Right atrium auricular region (tissue), 2 donors: ENCODE results near the gene PLAU. TPM values are rescaled to one million over a fixed set of nuclear protein-coding genes. Genes with fewer than 3 reads are reported as not detected.

Experiments used
- DNase-seq: peaks from one replicate; pipeline ENCODE4 v3.0.0-alpha.2; 2019; ENCODE audit warnings: low spot score
- H3K27ac ChIP-seq, 2 donors: fragments of 200-600 bp; sonication (generic); 1 replicate in 1 of 2; 2 replicates in 1 of 2; pipeline ENCODE4 v1.5.1; 2016 to 2019
- H3K27me3 ChIP-seq, 2 donors: fragments of 200-600 bp; sonication (generic); one replicate each; pipeline versions ENCODE4 v1.5.1 to v1.6.0; 2017 to 2019
- H3K36me3 ChIP-seq: fragments of 200-600 bp; sonication (generic); one replicate; pipeline ENCODE4 v1.5.1; 2016
- H3K4me1 ChIP-seq, 2 donors: fragments of 200-600 bp; sonication (generic); one replicate each; pipeline versions ENCODE4 v1.5.1 to v1.6.0; 2017 to 2019
- H3K4me3 ChIP-seq, 2 donors: fragments of 200-600 bp; sonication (generic); 1 replicate in 1 of 2; 2 replicates in 1 of 2; pipeline ENCODE4 v1.5.1; 2017 to 2019; ENCODE audit warnings: mild to moderate bottlenecking in 1 of 2, moderate library complexity in 1 of 2
- H3K9me3 ChIP-seq, 2 donors: fragments of 200-600 bp; sonication (generic); one replicate each; pipeline ENCODE4 v1.5.1; 2019
- total RNA-seq, 2 donors: library from RNA; depleted of rRNA; stranded (reverse); fragments of >200 nt; gene quantifications; one replicate each; pipeline ENCODE4 v1.1.0, GENCODE V29; 2016
- TF ChIP-seq, protein P1 (sequence below), 2 donors: fragments of 200-600 bp; sonication (generic); IDR thresholded peaks; one replicate each; pipeline ENCODE4 v1.5.1; 2019; ENCODE audit warnings: antibody characterized with exemption in 2 of 2

The PLAU gene
- total RNA-seq, 2 donors from 2014 or later = 3.9 to 4.6 TPM

DNA sequence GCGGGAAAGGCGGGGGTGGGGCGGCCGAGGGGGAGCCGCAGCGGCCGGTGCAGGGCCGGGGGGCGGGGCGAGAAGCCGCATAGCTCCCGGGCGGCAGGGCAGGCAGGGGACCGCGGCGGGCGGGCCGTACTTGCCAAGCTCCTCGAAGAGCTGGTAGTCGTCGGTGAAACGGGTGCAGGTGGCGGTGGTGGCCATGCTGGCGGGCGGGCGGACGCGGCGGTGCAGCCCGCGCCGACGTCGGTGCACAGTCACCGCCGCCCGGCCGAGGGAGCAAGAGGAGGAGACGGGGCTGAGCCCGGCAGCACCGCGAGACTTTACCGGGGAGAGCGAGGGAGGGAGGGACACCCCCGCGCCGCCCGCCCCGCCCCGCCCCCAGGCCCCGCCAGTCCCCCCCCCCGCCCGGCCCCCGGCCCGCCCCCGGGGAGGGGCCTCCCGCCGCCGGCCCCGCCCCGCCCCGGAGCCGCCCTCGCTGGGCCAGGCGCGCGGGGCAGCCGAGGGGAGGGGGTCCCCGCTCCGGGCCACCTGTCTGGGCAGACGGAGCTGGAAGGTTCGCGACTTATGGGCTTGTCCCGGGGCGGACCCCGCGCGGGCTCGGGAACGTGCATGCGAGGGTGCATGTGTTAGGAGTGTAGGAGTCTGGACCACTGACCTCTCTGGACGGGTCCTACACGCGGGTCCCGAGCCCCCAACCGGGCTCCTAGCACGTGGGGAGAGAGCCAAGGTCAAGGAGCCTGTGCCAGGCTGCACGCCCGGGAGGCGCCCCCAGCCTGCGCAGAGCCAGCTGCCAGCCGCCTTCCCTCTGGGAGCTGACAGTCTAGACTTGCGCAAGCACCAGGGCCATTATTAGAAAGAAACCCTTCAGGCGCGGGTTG is 36.4 kb upstream of the PLAU start, which contains the start of gene CAMK2G:
Gene CAMK2G, minus strand, starts transcription at position 289 of the 872 bp plus-strand sequence. Its CDS starts 94 bp downstream, at position 195.
- no peaks in the 10 kb centered on the region for H3K27me3 ChIP-seq
- no peaks in the 10 kb centered on the region for H3K36me3 ChIP-seq
- TF ChIP-seq, protein P1, sequence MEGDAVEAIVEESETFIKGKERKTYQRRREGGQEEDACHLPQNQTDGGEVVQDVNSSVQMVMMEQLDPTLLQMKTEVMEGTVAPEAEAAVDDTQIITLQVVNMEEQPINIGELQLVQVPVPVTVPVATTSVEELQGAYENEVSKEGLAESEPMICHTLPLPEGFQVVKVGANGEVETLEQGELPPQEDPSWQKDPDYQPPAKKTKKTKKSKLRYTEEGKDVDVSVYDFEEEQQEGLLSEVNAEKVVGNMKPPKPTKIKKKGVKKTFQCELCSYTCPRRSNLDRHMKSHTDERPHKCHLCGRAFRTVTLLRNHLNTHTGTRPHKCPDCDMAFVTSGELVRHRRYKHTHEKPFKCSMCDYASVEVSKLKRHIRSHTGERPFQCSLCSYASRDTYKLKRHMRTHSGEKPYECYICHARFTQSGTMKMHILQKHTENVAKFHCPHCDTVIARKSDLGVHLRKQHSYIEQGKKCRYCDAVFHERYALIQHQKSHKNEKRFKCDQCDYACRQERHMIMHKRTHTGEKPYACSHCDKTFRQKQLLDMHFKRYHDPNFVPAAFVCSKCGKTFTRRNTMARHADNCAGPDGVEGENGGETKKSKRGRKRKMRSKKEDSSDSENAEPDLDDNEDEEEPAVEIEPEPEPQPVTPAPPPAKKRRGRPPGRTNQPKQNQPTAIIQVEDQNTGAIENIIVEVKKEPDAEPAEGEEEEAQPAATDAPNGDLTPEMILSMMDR (IDR thresholded peaks at IDR 0.05) = peak in 1 of 2 donors; percentile 12
- peak; percentile 74 for DNase-seq
- peaks cover 0 to 40% of the 10 kb centered on the region in 2 donors for H3K4me1 ChIP-seq
- H3K27ac ChIP-seq = peak within 1 kb of the TSS in 1 of 2 donors; percentile 68
- H3K9me3 ChIP-seq = no peaks in the 10 kb centered on the region
- H3K4me3 ChIP-seq = peak within 1 kb of the TSS; percentile 72 to 92

DNA sequence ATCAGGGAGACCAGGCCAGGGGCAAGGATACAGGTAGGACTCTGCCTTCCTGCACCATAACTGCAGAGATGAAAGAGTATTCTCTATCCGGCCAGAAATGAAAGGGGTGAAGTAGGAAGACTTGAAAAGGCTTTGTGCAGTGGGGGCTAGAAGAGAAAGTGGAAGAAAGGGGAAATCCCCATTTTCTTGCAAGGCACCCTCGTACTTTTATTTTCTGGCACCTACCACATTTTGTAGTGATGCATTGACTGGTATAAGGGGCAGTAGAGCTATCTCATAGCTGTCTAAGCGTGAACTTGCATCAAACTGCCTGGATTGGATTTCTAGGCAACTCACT is 35.8 kb upstream of the PLAU start:
- H3K4me1 ChIP-seq = peaks cover 3 to 45% of the 10 kb centered on the region in 2 donors
- TF ChIP-seq, protein P1 (IDR thresholded peaks at IDR 0.05) = no peak
- H3K27ac ChIP-seq = peak overlapping the region in 1 of 2 donors; percentile 68
- no peaks in the 10 kb centered on the region for H3K36me3 ChIP-seq
- H3K4me3 ChIP-seq = peak overlapping the region; percentile 72 to 92
- H3K9me3 ChIP-seq = no peaks in the 10 kb centered on the region
- no peak for DNase-seq
- no peaks in the 10 kb centered on the region for H3K27me3 ChIP-seq

DNA sequence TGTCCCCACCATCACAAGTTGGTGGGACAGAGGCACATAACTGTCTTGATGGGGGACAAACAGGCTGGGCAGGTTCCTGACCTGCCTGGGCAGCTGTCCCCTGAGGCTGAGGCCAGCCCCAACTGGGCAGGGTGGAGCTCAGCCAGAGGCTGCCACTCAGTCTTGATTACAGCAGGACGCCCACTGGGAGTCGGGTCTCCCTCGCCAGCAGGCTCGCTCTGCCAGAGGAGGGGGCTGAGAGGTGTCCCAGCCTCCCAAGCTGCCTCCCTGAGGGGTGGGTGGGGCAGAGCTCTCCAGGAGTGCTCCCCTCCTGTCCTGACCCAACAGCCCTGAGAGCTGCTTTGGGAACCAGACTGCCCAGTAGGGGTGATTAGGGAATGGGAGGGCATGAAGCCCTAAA is 34.8 kb upstream of the PLAU start:
- DNase-seq = no peak
- H3K36me3 ChIP-seq = no peaks in the 10 kb centered on the region
- no peaks in the 10 kb centered on the region for H3K9me3 ChIP-seq
- TF ChIP-seq, protein P1 (IDR thresholded peaks at IDR 0.05) = no peak
- no peak overlapping the region for H3K27ac ChIP-seq
- no peak overlapping the region for H3K4me3 ChIP-seq
- H3K4me1 ChIP-seq = peaks cover 3 to 45% of the 10 kb centered on the region in 2 donors
- no peaks in the 10 kb centered on the region for H3K27me3 ChIP-seq

DNA sequence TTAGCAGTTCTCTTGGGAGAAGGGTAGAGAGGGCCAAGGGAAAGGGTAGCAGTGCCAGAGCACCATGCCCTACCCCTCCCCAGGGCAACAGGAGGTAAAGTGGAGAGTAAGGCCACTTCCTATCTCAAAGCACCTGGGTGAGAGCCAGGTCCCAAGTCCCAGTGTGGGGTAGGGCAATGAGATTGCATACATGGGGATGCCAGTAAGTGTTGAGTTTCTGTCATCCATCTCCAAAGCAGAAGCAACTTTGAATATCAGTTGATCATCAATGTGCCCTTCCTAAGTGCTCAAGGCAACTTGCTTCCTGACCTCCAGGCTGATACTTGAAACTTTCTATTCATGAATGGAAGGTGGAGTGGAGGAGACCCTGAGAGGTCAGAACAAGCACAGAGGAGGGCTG is 34.4 kb upstream of the PLAU start:
- no peak overlapping the region for H3K27ac ChIP-seq
- no peak for DNase-seq
- peaks cover 3 to 41% of the 10 kb centered on the region in 2 donors for H3K4me1 ChIP-seq
- no peaks in the 10 kb centered on the region for H3K27me3 ChIP-seq
- no peaks in the 10 kb centered on the region for H3K9me3 ChIP-seq
- H3K4me3 ChIP-seq = no peak overlapping the region
- no peaks in the 10 kb centered on the region for H3K36me3 ChIP-seq
- TF ChIP-seq, protein P1 (IDR thresholded peaks at IDR 0.05) = no peak

DNA sequence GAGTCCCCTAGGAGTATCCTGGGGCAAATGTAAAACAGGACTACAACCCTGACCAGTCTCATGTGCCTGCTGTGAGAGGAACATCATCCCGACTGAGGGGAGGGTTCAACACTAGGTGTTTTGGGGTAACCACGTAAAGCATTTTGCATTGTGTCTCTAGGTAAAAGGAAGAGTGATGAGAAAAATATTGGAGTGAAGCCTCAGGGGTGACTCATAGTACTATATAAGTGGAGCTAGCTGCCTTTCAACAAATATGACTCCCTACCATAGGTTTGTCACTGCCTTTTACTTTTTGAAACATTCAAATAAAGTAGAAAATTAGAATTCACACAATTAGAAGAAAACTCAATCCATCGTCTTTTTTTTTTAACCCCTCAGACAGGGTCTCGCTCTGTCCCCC is 34.0 kb upstream of the PLAU start:
- no peak for DNase-seq
- H3K4me3 ChIP-seq = no peak overlapping the region
- H3K9me3 ChIP-seq = no peaks in the 10 kb centered on the region
- no peak overlapping the region for H3K27ac ChIP-seq
- no peaks in the 10 kb centered on the region for H3K36me3 ChIP-seq
- TF ChIP-seq, protein P1 (IDR thresholded peaks at IDR 0.05) = no peak
- H3K27me3 ChIP-seq = no peaks in the 10 kb centered on the region
- peaks cover 3 to 37% of the 10 kb centered on the region in 2 donors for H3K4me1 ChIP-seq
